NCI-H345 treated with DMSO at 0.1 percent for 48 hours (cell line): ENCODE measurements around the gene ATRX.
"Not testable (repeated sequence)": the region's sequence is repeated elsewhere in the genome, so short reads cannot be mapped to it uniquely, and the experiment has no call there.

Source experiments
- DNase-seq: peaks from one replicate; lab custom pipeline; 2025; ENCODE audit not compliant: unreplicated experiment; lab: John Stamatoyannopoulos, UW

The ATRX gene

GRCh38 chrX:77785486-77786364, at the start of gene ATRX:
Gene ATRX (minus strand): TSS chrX:77786216. CDS start chrX:77786001, 215 bp downstream.
- DNase-seq, result peak; percentile 72

- not testable (repeated sequence) for DNase-seq
Observed at GRCh38 chrX:77831544-77831943, 45.5 kb upstream of the ATRX start.

GRCh38 chrX:77821989-77822388, 36.0 kb upstream of the ATRX start:
- DNase-seq, result not testable (repeated sequence)

GRCh38 chrX:77820091-77820727, 34.2 kb upstream of the ATRX start:
- no peak for DNase-seq

- DNase-seq, result no peak
Observed at GRCh38 chrX:77814210-77814609, 28.2 kb upstream of the ATRX start.

GRCh38 chrX:77802201-77802600, 16.2 kb upstream of the ATRX start:
- DNase-seq, result no peak

GRCh38 chrX:77795124-77795523, 9.1 kb upstream of the ATRX start:
- DNase-seq, result no peak

GRCh38 chrX:77793946-77794345, 7.9 kb upstream of the ATRX start:
- DNase-seq, result no peak

- DNase-seq, result no peak
Observed at GRCh38 chrX:77788050-77788449, 2.0 kb upstream of the ATRX start.

GRCh38 chrX:77786365-77786680, 307 bp upstream of the ATRX start:
- no peak for DNase-seq

GRCh38 chrX:77779695-77780094, 6.3 kb downstream of the ATRX start:
- DNase-seq, result no peak

GRCh38 chrX:77776659-77777058, 9.4 kb downstream of the ATRX start:
- no peak for DNase-seq

GRCh38 chrX:77771601-77772000, 14.4 kb downstream of the ATRX start:
- no peak for DNase-seq

GRCh38 chrX:77768787-77769186, 17.2 kb downstream of the ATRX start:
- no peak for DNase-seq

- DNase-seq, result not testable (repeated sequence)
Observed at GRCh38 chrX:77766212-77766611, 19.8 kb downstream of the ATRX start.

GRCh38 chrX:77755561-77755960, 30.5 kb downstream of the ATRX start:
- DNase-seq, result no peak

GRCh38 chrX:77753942-77754341, 32.1 kb downstream of the ATRX start:
- DNase-seq, result not testable (repeated sequence)

- DNase-seq, result no peak
Observed at GRCh38 chrX:77749695-77750094, 36.3 kb downstream of the ATRX start.

- DNase-seq, result no peak
Observed at GRCh38 chrX:77743720-77744119, 42.3 kb downstream of the ATRX start.

- DNase-seq, result no peak
Observed at GRCh38 chrX:77742788-77743476, 43.1 kb downstream of the ATRX start.

GRCh38 chrX:77740376-77740905, 45.6 kb downstream of the ATRX start:
- no peak for DNase-seq

GRCh38 chrX:77733342-77733741, 52.7 kb downstream of the ATRX start:
- DNase-seq, result no peak
